ENCODE results near the gene CD44. TPM values are rescaled to one million over a fixed set of nuclear protein-coding genes. Genes with fewer than 3 reads are reported as not detected.

The CD44 gene
- polyA plus RNA-seq, 1 donor from 2014 or later: 0.77 TPM

DNA sequence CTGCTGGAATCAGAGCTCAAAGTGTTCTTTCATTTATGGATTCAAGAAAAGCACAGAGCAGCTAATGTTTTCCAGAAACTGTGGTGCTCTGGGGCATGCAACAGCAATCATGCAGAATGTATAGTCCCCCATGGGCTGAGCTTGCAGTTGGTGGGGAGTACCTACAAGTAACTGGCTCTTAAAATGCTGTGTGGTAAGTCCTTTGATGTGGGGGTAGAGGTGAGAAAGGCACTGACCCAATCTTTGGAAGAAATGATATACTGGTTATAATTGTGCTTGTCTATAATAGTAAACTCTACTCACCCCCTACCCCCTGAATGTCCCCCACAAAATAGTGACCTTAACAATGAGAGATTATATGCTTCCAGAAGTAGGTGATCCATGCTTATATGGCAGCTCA, 29.1 kb upstream of the CD44 start:
- H3K79me2 ChIP-seq (replicated peaks; ENCODE audit: insufficient read depth, low read length): no peaks in the 10 kb centered on the region
- no peak overlapping the region for H2AFZ ChIP-seq (ENCODE audit: low read depth, low read length)
- H3F3A ChIP-seq (ENCODE audit: insufficient read depth, low read length, poor library complexity, severe bottlenecking): no peaks in the 10 kb centered on the region
- H3K36me3 ChIP-seq (ENCODE audit: insufficient read depth, low read length): no peaks in the 10 kb centered on the region
- no peaks in the 10 kb centered on the region for H3K9me2 ChIP-seq (ENCODE audit: insufficient read depth, low read length)
- no peaks in the 10 kb centered on the region for H3K27me3 ChIP-seq (ENCODE audit: insufficient read depth, low read depth, low read length)
- H3K27ac ChIP-seq (ENCODE audit: low read length): no peak overlapping the region
- H3K4me2 ChIP-seq (ENCODE audit: low read length): no peak overlapping the region
- no peak overlapping the region for H3K9ac ChIP-seq (ENCODE audit: low read length)
- no peaks in the 10 kb centered on the region for H3K9me3 ChIP-seq (ENCODE audit: low read length)
- no peaks in the 10 kb centered on the region for H4K20me1 ChIP-seq (ENCODE audit: insufficient read depth)
- TF ChIP-seq RAD21 (conservative IDR thresholded peaks at IDR 0.05) (no peak), SMC3 (conservative IDR thresholded peaks at IDR 0.05; ENCODE audit: poor library complexity) (no peak), EP300 (conservative IDR thresholded peaks at IDR 0.05; ENCODE audit: poor library complexity, severe bottlenecking) (no peak), MXI1 (conservative IDR thresholded peaks at IDR 0.05; ENCODE audit: poor library complexity, severe bottlenecking) (no peak), EZH2 (IDR thresholded peaks at IDR 0.05; ENCODE audit: borderline replicate concordance, insufficient read depth, low read length, poor library complexity, severe bottlenecking) (no peak), POLR2AphosphoS5 (IDR thresholded peaks at IDR 0.05) (no peak), TAF1 (IDR thresholded peaks at IDR 0.05; ENCODE audit: low read depth) (no peak)
- TF ChIP-seq, protein P1, sequence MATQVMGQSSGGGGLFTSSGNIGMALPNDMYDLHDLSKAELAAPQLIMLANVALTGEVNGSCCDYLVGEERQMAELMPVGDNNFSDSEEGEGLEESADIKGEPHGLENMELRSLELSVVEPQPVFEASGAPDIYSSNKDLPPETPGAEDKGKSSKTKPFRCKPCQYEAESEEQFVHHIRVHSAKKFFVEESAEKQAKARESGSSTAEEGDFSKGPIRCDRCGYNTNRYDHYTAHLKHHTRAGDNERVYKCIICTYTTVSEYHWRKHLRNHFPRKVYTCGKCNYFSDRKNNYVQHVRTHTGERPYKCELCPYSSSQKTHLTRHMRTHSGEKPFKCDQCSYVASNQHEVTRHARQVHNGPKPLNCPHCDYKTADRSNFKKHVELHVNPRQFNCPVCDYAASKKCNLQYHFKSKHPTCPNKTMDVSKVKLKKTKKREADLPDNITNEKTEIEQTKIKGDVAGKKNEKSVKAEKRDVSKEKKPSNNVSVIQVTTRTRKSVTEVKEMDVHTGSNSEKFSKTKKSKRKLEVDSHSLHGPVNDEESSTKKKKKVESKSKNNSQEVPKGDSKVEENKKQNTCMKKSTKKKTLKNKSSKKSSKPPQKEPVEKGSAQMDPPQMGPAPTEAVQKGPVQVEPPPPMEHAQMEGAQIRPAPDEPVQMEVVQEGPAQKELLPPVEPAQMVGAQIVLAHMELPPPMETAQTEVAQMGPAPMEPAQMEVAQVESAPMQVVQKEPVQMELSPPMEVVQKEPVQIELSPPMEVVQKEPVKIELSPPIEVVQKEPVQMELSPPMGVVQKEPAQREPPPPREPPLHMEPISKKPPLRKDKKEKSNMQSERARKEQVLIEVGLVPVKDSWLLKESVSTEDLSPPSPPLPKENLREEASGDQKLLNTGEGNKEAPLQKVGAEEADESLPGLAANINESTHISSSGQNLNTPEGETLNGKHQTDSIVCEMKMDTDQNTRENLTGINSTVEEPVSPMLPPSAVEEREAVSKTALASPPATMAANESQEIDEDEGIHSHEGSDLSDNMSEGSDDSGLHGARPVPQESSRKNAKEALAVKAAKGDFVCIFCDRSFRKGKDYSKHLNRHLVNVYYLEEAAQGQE (IDR thresholded peaks at IDR 0.05; ENCODE audit: borderline replicate concordance): no peak
- TF ChIP-seq, protein P2, sequence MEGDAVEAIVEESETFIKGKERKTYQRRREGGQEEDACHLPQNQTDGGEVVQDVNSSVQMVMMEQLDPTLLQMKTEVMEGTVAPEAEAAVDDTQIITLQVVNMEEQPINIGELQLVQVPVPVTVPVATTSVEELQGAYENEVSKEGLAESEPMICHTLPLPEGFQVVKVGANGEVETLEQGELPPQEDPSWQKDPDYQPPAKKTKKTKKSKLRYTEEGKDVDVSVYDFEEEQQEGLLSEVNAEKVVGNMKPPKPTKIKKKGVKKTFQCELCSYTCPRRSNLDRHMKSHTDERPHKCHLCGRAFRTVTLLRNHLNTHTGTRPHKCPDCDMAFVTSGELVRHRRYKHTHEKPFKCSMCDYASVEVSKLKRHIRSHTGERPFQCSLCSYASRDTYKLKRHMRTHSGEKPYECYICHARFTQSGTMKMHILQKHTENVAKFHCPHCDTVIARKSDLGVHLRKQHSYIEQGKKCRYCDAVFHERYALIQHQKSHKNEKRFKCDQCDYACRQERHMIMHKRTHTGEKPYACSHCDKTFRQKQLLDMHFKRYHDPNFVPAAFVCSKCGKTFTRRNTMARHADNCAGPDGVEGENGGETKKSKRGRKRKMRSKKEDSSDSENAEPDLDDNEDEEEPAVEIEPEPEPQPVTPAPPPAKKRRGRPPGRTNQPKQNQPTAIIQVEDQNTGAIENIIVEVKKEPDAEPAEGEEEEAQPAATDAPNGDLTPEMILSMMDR (IDR thresholded peaks at IDR 0.05; ENCODE audit: poor library complexity, severe bottlenecking): no peak
- no peak overlapping the region for H3K4me3 ChIP-seq (ENCODE audit: low read length)

DNA sequence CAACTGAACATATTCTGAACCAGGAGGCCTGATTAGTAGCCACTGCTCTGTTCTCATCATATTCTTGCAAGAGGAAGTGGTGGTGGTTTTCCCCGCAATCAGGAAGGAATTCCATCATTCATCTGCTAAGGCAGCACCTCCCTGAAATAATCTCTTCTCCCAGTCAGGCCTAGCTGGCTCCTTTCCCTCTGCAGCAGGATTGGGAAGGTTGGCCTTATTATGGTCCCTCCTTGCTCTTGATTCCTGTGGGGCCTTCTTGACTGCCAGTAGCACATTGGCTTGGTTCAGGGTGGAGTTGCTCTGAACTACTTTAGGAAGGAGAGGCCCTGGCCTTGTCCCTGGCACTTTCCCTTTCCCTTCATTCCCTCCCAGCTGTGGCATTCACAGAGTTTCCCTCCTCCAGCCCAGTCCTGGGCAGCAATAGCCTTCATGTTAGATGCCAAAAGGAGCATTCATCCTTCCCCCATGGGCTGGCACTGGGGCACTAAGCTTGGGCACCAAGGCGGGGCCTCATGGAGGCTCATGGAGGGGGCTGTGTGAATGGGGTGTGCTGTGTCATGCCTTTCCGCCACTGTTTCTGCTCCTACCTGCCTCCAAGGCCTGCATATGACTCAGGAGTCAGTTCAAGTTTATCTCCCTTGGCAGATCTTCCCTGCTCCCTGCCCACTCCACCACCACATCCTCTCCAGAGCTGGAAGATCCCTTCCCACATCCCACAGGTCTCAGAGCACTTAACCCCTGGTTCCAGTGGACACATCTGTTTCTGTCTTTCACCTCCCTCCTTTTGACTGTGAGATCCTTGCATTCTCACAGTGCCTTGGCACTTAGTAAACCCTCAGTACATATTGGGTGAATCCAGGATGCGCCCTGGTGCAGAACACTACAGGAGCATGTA, 27.6 kb upstream of the CD44 start:
- H4K20me1 ChIP-seq (ENCODE audit: insufficient read depth): no peaks in the 10 kb centered on the region
- no peak overlapping the region for H2AFZ ChIP-seq (ENCODE audit: low read depth, low read length)
- H3K36me3 ChIP-seq (ENCODE audit: insufficient read depth, low read length): no peaks in the 10 kb centered on the region
- no peaks in the 10 kb centered on the region for H3K9me3 ChIP-seq (ENCODE audit: low read length)
- H3K4me2 ChIP-seq (ENCODE audit: low read length): no peak overlapping the region
- no peaks in the 10 kb centered on the region for H3F3A ChIP-seq (ENCODE audit: insufficient read depth, low read length, poor library complexity, severe bottlenecking)
- TF ChIP-seq, protein P2 (IDR thresholded peaks at IDR 0.05; ENCODE audit: poor library complexity, severe bottlenecking): no peak
- TF ChIP-seq SMC3 (conservative IDR thresholded peaks at IDR 0.05; ENCODE audit: poor library complexity) (no peak), RAD21 (conservative IDR thresholded peaks at IDR 0.05) (no peak), POLR2AphosphoS5 (IDR thresholded peaks at IDR 0.05) (no peak)
- no peaks in the 10 kb centered on the region for H3K27me3 ChIP-seq (ENCODE audit: insufficient read depth, low read depth, low read length)
- no peak overlapping the region for H3K9ac ChIP-seq (ENCODE audit: low read length)
- H3K9me2 ChIP-seq (ENCODE audit: insufficient read depth, low read length): no peaks in the 10 kb centered on the region
- H3K27ac ChIP-seq (ENCODE audit: low read length): no peak overlapping the region
- no peak overlapping the region for H3K4me3 ChIP-seq (ENCODE audit: low read length)
- H3K79me2 ChIP-seq (replicated peaks; ENCODE audit: insufficient read depth, low read length): no peaks in the 10 kb centered on the region
